ENCODE data around the gene FAAP24.

Gene FAAP24, protein sequence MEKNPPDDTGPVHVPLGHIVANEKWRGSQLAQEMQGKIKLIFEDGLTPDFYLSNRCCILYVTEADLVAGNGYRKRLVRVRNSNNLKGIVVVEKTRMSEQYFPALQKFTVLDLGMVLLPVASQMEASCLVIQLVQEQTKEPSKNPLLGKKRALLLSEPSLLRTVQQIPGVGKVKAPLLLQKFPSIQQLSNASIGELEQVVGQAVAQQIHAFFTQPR

DNA sequence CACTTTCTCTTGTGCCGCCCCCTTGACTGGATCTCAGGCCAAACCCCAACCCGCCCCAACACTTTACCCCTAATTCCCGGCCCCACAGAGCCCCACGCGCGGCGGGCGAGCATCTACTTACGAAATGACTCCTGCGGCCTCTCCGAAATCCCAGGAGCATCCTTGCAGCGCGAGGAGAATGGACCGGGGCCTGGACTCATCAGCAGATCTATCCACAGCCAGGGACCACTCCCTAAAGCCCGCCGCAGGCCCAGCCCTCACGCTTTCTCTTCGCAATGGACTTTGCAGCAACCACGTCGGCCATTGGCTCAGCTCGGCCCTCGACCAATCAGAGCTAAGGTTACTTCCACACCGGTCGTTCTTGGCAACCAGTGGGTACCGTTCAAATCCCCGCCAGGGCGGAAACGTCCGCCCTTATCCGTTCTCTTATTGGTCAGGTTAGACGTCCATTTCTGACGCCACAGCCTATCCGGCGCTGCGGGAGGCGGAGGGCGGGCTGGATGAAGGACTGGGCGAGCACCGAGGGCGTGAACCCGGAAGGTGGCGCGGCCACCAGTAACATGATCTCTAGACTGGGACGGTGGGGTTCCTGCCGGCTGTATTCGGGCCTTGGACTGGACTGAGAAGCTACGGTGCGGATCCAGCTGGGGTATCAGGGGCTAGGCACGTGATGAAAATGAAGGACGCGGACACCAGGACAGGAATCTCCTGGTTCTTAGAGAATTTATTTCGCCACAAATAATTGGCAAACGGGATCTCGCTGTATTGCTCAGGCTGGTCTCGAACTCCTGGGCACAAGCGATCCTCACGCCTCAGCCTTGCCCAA, at the start of gene FAAP24, which contains the start of gene CEP89:
Gene FAAP24 (plus strand): TSS at position 528 of the 826 bp plus-strand sequence. CDS start 955 bp downstream, outside the sequence.
Gene CEP89 (minus strand): TSS at position 244 of the 826 bp plus-strand sequence. CDS start 84 bp downstream, at position 160.
- TF ChIP-seq, protein P1, sequence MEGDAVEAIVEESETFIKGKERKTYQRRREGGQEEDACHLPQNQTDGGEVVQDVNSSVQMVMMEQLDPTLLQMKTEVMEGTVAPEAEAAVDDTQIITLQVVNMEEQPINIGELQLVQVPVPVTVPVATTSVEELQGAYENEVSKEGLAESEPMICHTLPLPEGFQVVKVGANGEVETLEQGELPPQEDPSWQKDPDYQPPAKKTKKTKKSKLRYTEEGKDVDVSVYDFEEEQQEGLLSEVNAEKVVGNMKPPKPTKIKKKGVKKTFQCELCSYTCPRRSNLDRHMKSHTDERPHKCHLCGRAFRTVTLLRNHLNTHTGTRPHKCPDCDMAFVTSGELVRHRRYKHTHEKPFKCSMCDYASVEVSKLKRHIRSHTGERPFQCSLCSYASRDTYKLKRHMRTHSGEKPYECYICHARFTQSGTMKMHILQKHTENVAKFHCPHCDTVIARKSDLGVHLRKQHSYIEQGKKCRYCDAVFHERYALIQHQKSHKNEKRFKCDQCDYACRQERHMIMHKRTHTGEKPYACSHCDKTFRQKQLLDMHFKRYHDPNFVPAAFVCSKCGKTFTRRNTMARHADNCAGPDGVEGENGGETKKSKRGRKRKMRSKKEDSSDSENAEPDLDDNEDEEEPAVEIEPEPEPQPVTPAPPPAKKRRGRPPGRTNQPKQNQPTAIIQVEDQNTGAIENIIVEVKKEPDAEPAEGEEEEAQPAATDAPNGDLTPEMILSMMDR (conservative IDR thresholded peaks at IDR 0.05; ENCODE audit: low read depth) = no peak
- DNase-seq (ENCODE audit: low spot score) = peak; percentile 100
- ChIA-PET POLR2A (ENCODE audit: low non-redundant PET) (interaction anchor here (0.6 kb wide), 1 partner anchor 598 kb away, joined by 3 read pairs; no protein-coding TSS in a partner anchor), CTCF (interaction anchor here (0.6 kb wide), 1 partner anchor 19 kb away, joined by 6 read pairs; no protein-coding TSS in a partner anchor)
- peak within 1 kb of the TSS; percentile 61 for H3K27ac ChIP-seq

DNA sequence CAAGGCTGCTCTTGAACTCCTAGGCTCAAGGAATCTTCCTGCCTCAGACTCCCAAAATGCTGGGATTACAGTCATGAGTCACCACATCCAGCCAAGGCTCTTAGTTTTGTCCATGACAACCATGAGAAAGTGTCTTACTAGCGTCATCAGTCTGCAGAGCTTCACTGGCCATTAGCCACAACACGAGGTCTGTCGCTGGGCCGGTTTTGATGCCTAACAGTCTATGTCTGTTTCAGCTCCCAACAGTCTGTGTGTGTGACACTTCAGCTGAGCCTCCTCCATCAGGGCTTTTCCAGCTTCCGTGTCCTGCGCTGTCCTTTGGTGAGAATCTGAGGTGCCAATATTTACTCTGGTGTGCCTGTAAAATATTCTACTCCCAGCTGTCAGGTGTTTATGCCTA, 47.8 kb upstream of the FAAP24 start:
- no peak for DNase-seq (ENCODE audit: low spot score)
- TF ChIP-seq, protein P1 (conservative IDR thresholded peaks at IDR 0.05; ENCODE audit: low read depth) = no peak
- ChIA-PET CTCF (no interaction called here), POLR2A (ENCODE audit: low non-redundant PET) (no interaction called here)
- H3K27ac ChIP-seq = no peak overlapping the region

DNA sequence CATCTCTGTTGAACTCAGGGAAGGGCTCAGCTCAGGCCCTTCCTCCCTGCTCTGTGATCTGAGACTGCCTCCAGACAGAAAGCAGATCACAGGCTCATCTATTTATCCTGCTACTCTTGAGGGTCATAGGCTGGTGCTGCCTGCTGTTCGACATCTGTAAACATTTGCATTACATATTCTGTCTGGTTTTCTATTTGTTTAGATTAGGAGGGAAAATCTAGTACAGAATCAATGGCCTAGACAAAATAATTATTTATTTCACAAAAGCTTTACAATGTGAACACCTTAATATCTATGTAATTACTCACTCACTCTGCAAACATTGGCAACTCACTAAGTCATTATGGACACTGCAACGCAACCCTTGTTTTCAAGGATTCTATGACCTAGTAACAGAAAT, 43.2 kb upstream of the FAAP24 start:
- ChIA-PET CTCF (interaction anchor here (0.7 kb wide), 2 partner anchors 21 to 272 kb away, joined by 3 to 6 read pairs; no protein-coding TSS in a partner anchor), POLR2A (ENCODE audit: low non-redundant PET) (no interaction called here)
- H3K27ac ChIP-seq = no peak overlapping the region
- TF ChIP-seq, protein P1 (conservative IDR thresholded peaks at IDR 0.05; ENCODE audit: low read depth) = no peak
- no peak for DNase-seq (ENCODE audit: low spot score)

DNA sequence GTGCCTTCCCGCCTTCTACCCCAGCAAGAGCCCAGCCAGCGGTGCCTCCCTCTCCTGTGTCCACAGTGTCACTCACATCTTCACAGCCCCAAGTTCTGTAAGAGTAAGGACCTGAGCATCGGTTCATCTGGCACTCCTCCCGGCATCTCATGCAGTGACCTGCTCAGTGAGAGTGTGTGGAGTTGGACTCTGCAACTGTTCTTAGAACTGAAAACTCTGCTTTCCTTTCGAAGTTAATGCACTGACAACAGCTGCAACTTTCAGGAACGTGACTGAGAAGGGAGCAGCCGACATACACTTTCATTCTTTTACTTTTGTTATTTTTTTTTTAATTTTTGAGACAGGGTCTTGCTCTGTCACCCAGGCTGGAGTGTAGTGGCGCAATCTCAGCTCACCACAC, 41.5 kb upstream of the FAAP24 start:
- ChIA-PET POLR2A (ENCODE audit: low non-redundant PET) (no interaction called here), CTCF (no interaction called here)
- no peak overlapping the region for H3K27ac ChIP-seq
- DNase-seq (ENCODE audit: low spot score) = no peak
- TF ChIP-seq, protein P1 (conservative IDR thresholded peaks at IDR 0.05; ENCODE audit: low read depth) = no peak

DNA sequence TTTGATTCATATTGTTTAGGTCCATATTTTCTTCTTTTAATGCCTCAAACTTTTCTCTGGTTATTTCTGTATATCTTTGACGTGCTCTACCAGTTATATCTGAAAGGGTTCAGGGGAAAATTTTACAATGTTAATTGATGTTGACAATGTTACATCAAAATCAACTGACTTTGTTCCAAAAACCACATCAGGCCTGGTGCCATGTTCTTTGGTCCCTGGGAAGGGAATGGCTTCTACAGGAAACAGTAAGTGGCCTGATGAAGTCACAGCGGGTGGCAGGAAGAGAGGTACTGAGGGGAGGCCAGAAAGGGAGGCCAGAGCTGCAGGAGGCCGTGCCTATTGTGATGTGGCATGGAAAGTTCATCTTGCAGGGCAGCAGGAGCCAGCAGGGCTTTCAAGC, 38.5 kb upstream of the FAAP24 start:
- DNase-seq (ENCODE audit: low spot score) = no peak
- POLR2A ChIA-PET (ENCODE audit: low non-redundant PET) = no interaction called here
- TF ChIP-seq, protein P1 (conservative IDR thresholded peaks at IDR 0.05; ENCODE audit: low read depth) = no peak
- CTCF ChIA-PET = interaction anchor here (0.6 to 1.1 kb wide), 2 partner anchors 17 to 334 kb away, joined by 3 read pairs; no protein-coding TSS in a partner anchor
- H3K27ac ChIP-seq = no peak overlapping the region

DNA sequence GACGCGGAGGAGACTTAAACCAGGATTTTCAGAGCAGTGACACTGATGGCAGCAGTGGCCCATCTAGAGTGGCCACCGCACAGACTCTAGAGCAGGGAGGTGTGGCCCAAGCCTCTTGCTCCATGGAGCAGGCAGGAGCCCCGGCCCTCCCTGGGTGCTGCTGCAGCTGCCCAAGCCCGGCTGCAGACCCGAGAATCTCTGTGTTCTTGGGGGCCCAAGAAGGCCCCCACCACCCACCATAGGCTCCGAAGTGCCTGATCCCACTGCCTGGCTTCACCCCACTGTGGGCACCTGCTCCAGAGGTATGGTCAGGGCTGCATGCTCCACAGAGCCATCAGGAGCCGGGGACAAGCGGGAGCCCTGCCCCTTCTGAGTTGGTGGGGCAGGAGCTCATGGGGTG, 36.4 kb upstream of the FAAP24 start:
- POLR2A ChIA-PET (ENCODE audit: low non-redundant PET) = no interaction called here
- CTCF ChIA-PET = interaction anchor here (0.6 kb wide), 1 partner anchor 40 kb away, joined by 3 read pairs; no protein-coding TSS in a partner anchor
- DNase-seq (ENCODE audit: low spot score) = no peak
- H3K27ac ChIP-seq = no peak overlapping the region
- TF ChIP-seq, protein P1 (conservative IDR thresholded peaks at IDR 0.05; ENCODE audit: low read depth) = no peak

Data from RWPE1 (cell line).